ENCODE data around the gene NTSR1.

DNA sequence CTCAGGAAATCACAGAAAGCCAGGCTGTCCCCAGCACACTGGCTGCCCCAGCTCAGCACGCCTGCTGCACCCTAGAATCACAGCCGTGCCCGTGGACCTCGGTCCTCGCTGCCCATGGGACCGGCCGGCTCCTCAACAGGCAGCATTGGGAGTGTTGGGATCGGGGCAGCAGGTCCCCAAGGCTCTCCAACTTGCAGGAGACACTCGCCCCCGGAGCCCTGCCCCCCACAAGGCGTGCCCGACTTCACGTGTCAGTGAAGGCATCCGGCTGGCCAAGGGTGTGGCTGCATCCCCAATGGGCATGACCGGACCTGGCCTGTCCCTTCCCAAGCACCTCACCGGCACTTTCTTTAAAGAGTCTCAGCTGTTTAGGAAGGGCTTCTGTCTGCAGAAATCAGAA lies 3.0 kb upstream of the NTSR1 start:
- TF ChIP-seq POLR2A (IDR thresholded peaks at IDR 0.05; ENCODE audit: low read depth, low read length): no peak
- TF ChIP-seq POLR2AphosphoS5 (IDR thresholded peaks at IDR 0.05; ENCODE audit: low read depth, low read length): no peak
- no peak for TF ChIP-seq TAF1 (IDR thresholded peaks at IDR 0.05; ENCODE audit: low read depth, low read length)
- no peak for TF ChIP-seq POU2F2 (IDR thresholded peaks at IDR 0.05; ENCODE audit: low read depth, low read length)
- no peak for TF ChIP-seq SPI1 (IDR thresholded peaks at IDR 0.05; ENCODE audit: low read depth, low read length)
- no peak for TF ChIP-seq PAX5 (IDR thresholded peaks at IDR 0.05; ENCODE audit: insufficient read depth, low read length, severe bottlenecking)

All from GM12891 (cell line).